Thyroid gland (tissue), 4 donors: ENCODE measurements around the gene CCDC88C. TPM values are rescaled to one million over a fixed set of nuclear protein-coding genes. Genes with fewer than 3 reads are reported as not detected.

ENCODE experiments used
- DNase-seq, 2 donors: peaks; one replicate each; pipeline ENCODE4 v3.0.0-alpha.2; 2019
- H3K27ac ChIP-seq, 3 donors: fragments of 200-600 bp; sonication (generic); 1 replicate in 2 of 3; 2 replicates in 1 of 3; pipeline ENCODE4 v1.5.1; 2016 to 2019; ENCODE audit warnings: mild to moderate bottlenecking in 1 of 3, moderate library complexity in 1 of 3
- H3K27me3 ChIP-seq: fragments of 200-600 bp; sonication (generic); one replicate; pipeline ENCODE4 v1.5.1; 2019
- H3K36me3 ChIP-seq, 2 donors: fragments of 200-600 bp; sonication (generic); one replicate each; pipeline ENCODE4 v1.5.1; 2016 to 2019
- H3K4me1 ChIP-seq, 2 donors: fragments of 200-600 bp; sonication (generic); one replicate each; pipeline ENCODE4 v1.5.1; 2017 to 2019
- H3K4me3 ChIP-seq, 3 donors: fragments of 200-600 bp; sonication (generic); replicated peaks in 1 of 3; 1 replicate in 2 of 3; 2 replicates in 1 of 3; pipeline ENCODE4 v1.5.1; 2016; ENCODE audit warnings: mild to moderate bottlenecking in 1 of 3
- H3K9me3 ChIP-seq: fragments of 200-600 bp; sonication (generic); one replicate; pipeline ENCODE4 v1.5.1; 2017
- POLR2A ChIP-seq, 2 donors: fragments of 450-650 bp; IDR thresholded peaks; one replicate each; pipeline ENCODE4 v1.6.1; 2017; ENCODE audit warnings: antibody characterized with exemption in 2 of 2, mild to moderate bottlenecking in 2 of 2, moderate library complexity in 1 of 2
- WGBS, 2 donors: methylation state at CpG; one replicate each; pipeline ENCODE4 v1.1.5; 2017; 5-methylcytosine and 5-hydroxymethylcytosine counted together
- intact Hi-C: fragments of 100-400 bp; cut with DNase I; formaldehyde crosslinking; loops from one replicate; pipeline ENCODE4 v1.15.1; 2023
- total RNA-seq, 4 donors: library from RNA; depleted of rRNA; stranded (reverse); fragments of >200 nt; gene quantifications; one replicate each; pipeline ENCODE4 v1.2.3, GENCODE V29; 2016
- TF ChIP-seq, protein P1 (sequence below), 6 experiments: fragments of 200-600 bp in 3 of 6; fragments of 450-650 bp in 3 of 6; sonication (generic) in 3 of 6; IDR thresholded peaks; one replicate each; pipeline ENCODE4 v1.5.1; 2016 to 2019; ENCODE audit warnings: antibody characterized with exemption in 6 of 6, mild to moderate bottlenecking in 2 of 6, inconsistent platforms in 1 of 6, moderate library complexity in 1 of 6

Gene CCDC88C
- total RNA-seq, 4 donors from 2014 or later: 3.0 to 6.3 (median 5.8) TPM

DNA sequence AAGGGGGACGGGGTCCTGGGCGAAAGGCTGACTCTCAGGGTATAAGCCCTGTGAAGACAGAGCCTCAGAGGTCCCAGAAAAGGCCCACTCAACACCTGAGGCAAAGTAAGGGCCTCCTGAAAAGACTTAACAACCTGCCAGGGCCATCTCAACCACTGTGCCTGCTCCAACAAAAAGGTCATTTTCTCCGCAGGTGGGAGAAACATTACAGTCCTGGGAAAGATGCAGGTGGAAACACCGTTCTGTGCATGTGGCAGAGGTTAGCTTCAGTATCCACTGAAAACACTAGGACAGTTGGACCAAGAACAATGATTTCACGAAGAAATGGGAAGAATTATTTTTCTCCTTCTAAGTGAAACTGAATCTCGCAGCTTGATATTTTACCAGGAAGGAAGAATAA lies 50.9 kb downstream of the CCDC88C start:
- H3K27ac ChIP-seq: no peak overlapping the region
- no peaks in the 10 kb centered on the region for H3K36me3 ChIP-seq
- DNase-seq: no peak
- TF ChIP-seq, protein P1, sequence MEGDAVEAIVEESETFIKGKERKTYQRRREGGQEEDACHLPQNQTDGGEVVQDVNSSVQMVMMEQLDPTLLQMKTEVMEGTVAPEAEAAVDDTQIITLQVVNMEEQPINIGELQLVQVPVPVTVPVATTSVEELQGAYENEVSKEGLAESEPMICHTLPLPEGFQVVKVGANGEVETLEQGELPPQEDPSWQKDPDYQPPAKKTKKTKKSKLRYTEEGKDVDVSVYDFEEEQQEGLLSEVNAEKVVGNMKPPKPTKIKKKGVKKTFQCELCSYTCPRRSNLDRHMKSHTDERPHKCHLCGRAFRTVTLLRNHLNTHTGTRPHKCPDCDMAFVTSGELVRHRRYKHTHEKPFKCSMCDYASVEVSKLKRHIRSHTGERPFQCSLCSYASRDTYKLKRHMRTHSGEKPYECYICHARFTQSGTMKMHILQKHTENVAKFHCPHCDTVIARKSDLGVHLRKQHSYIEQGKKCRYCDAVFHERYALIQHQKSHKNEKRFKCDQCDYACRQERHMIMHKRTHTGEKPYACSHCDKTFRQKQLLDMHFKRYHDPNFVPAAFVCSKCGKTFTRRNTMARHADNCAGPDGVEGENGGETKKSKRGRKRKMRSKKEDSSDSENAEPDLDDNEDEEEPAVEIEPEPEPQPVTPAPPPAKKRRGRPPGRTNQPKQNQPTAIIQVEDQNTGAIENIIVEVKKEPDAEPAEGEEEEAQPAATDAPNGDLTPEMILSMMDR (IDR thresholded peaks at IDR 0.05): no peak
- intact Hi-C loops: no loop called here
- H3K9me3 ChIP-seq: no peaks in the 10 kb centered on the region
- no peaks in the 10 kb centered on the region for H3K27me3 ChIP-seq
- no peak overlapping the region for H3K4me3 ChIP-seq
- H3K4me1 ChIP-seq: no peaks in the 10 kb centered on the region
- 81 to 87% methylated on average over 6 of the region's 6 CpGs for WGBS, 2 donors

DNA sequence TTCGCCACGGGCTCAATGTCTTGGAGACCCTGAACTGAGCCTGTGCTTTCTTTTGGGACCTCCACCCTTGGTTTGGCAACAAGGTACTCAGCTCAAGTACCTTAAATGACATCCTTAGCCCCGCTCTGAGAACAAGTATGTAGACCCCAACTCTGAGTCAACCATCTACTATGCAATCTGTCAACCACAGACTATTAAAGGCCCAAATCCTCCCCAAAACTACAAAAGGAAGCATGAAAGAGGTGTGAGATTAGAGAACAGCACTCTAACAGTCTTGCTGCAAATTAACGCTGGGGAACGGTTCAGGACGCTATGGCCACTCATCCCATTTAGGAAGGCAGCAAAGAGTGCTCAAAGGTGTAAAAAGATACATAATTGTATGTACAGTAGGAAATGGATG lies 52.1 kb downstream of the CCDC88C start:
- WGBS, 2 donors: 80 to 88% methylated on average over 6 of the region's 6 CpGs
- TF ChIP-seq, protein P1 (IDR thresholded peaks at IDR 0.05): no peak
- TF ChIP-seq POLR2A (IDR thresholded peaks at IDR 0.05): no peak
- Histone ChIP-seq H3K4me3 (no peak overlapping the region), H3K27ac (no peak overlapping the region), H3K4me1 (no peaks in the 10 kb centered on the region), H3K27me3 (no peaks in the 10 kb centered on the region), H3K9me3 (no peaks in the 10 kb centered on the region), H3K36me3 (no peaks in the 10 kb centered on the region)
- intact Hi-C loops: no loop called here
- DNase-seq: no peak

DNA sequence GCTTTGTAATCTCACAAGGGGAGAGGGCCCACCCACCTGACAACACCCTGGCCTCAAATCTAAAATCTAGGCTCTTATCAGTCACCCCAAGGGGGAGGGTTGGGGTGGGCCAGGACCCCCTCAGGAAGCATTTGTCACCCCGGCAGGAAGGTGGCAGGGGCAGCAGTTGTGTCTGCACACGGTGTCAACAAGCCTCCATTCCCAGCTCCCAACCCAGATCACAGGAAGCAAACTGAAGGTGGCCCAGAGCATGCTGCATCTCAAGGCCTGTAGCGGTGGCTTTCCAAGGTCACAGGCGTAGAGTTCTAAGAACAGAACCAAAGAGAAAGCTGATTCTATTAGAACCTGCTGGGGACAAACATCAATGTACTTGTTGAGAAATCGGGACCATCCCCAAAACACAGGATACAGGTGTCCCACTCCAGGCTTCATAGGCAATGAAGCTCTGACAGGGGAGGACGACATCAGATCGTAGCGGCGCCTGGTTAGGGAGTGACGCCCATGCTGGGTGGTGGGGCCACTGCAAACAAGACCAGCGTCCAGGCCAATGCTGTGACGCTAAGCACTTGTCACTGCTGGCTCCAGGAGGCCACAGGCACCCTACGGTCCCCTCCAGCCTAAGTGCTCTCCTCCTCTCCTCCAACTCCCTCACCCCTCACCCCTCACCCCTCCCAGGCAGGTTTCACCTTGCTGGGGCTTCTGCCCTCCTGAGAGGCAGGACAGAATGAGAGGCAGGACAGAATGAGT lies 52.9 kb downstream of the CCDC88C start:
- TF ChIP-seq, protein P1 (IDR thresholded peaks at IDR 0.05): no peak
- TF ChIP-seq POLR2A (IDR thresholded peaks at IDR 0.05): no peak
- no peak for DNase-seq
- intact Hi-C loops: no loop called here
- Histone ChIP-seq H3K4me3 (no peak overlapping the region), H3K27me3 (no peaks in the 10 kb centered on the region), H3K4me1 (no peaks in the 10 kb centered on the region), H3K9me3 (no peaks in the 10 kb centered on the region), H3K36me3 (no peaks in the 10 kb centered on the region), H3K27ac (no peak overlapping the region)
- WGBS, 2 donors: 82 to 87% methylated on average over 11 to 13 of the region's 13 CpGs

DNA sequence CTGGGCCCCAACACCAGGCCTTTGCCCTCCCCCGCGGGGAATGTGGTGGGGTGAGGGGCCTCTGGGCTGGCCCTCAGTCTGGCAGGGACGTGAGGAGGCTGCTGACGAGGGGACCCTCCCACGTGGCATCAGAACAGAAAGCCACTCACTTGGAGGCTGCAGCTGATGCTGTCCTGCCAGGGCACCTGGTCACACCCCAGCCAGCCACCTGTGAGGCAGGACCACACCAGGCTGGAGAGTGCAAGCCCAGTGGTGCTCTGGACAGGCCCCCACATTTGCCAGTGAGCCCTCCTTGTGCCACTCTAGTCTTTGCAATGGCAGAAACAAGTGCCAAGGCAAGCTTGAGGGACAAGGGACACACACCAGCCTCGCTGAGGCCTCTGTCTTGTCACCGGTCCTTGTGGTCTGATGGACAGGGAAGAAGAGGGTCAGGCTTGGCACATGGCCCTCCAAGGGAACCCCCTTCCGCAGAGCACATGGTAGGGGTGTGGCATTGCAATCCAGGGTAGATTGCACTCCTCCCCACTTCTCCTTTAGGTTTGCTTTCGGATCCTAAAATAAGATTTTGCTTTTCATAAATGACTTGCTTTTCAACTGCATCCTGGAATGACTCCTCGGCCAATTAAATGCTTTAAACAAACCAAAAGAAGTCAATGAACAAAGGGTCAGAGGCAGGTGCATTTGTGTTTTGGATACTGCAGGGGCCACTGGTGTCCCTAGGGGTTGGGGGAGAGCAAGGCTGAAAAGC lies 53.7 kb downstream of the CCDC88C start:
- Histone ChIP-seq H3K27ac (no peak overlapping the region), H3K36me3 (no peaks in the 10 kb centered on the region), H3K4me3 (no peak overlapping the region), H3K27me3 (no peaks in the 10 kb centered on the region), H3K4me1 (no peaks in the 10 kb centered on the region), H3K9me3 (no peaks in the 10 kb centered on the region)
- no peak for DNase-seq
- WGBS, 2 donors: 80 to 85% methylated on average over 8 to 10 of the region's 10 CpGs
- TF ChIP-seq POLR2A (IDR thresholded peaks at IDR 0.05): no peak
- TF ChIP-seq, protein P1 (IDR thresholded peaks at IDR 0.05): no peak
- intact Hi-C loops: no loop called here

DNA sequence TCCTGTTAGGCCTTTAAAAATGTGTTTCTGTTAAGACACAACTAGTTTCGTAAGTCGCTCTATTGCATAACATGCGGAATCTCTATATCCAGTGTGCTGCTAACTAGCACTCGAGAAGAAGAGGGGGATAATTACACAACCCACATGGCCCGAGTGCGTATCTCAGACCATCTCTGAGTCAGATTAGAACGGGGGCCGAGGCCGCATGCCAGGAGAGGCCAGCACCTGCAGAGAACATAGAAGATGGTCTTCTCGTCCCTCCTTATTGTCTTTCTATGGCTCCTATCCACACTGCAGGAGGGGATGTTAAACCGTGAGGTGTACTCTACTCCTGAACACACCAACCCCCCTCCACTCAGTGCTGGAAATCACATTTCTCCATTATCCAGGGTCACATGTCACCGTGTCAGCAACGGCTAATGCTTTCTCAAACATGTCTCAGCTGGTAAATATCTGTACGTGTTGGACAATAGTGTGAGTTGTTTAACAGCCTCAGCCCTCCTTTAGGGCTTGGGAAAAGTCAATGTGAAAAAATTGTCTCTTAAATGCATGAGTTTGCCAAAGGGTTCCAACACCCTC lies 56.3 kb downstream of the CCDC88C start:
- Histone ChIP-seq H3K4me1 (no peaks in the 10 kb centered on the region), H3K4me3 (no peak overlapping the region), H3K36me3 (no peaks in the 10 kb centered on the region), H3K27ac (no peak overlapping the region), H3K9me3 (no peaks in the 10 kb centered on the region), H3K27me3 (no peaks in the 10 kb centered on the region)
- TF ChIP-seq, protein P1 (IDR thresholded peaks at IDR 0.05): no peak
- TF ChIP-seq POLR2A (IDR thresholded peaks at IDR 0.05): no peak
- intact Hi-C loops: no loop called here
- 66 to 77% methylated on average over 14 of the region's 14 CpGs for WGBS, 2 donors
- DNase-seq: no peak
